ENCODE data around the gene EFCAB13.

EFCAB13 gene

GRCh38 chr17:47275245-47275984, 48.3 kb upstream of the EFCAB13 start:
- H3K4me1 ChIP-seq (ENCODE audit: low read length): peaks cover 28% of the 10 kb centered on the region
- H3K27me3 ChIP-seq (replicated peaks; ENCODE audit: insufficient read depth, low read length): no peaks in the 10 kb centered on the region
- H3K4me2 ChIP-seq (ENCODE audit: low read depth, low read length): no peak overlapping the region
- no peak for DNase-seq
- H3F3A ChIP-seq (ENCODE audit: insufficient read depth, low read length): peaks cover 13% of the 10 kb centered on the region
- H4K20me1 ChIP-seq (ENCODE audit: insufficient read depth, low read length): no peaks in the 10 kb centered on the region
- no peak overlapping the region for H3K4me3 ChIP-seq (ENCODE audit: low read length)
- H3K9me3 ChIP-seq (replicated peaks; ENCODE audit: insufficient read depth, low read length): no peaks in the 10 kb centered on the region
- H2AFZ ChIP-seq (ENCODE audit: low read length): no peak overlapping the region
- no peak overlapping the region for H3K27ac ChIP-seq (ENCODE audit: low read length)
- no peak for TF ChIP-seq CTCF (IDR thresholded peaks at IDR 0.05; ENCODE audit: low read length)
- no peak for TF ChIP-seq EZH2phosphoT487 (IDR thresholded peaks at IDR 0.05; ENCODE audit: low read length)
- H3K9me2 ChIP-seq (replicated peaks; ENCODE audit: insufficient read depth, low read length): no peaks in the 10 kb centered on the region
- no peaks in the 10 kb centered on the region for H3K36me3 ChIP-seq (replicated peaks; ENCODE audit: insufficient read depth, low read length)
- no peaks in the 10 kb centered on the region for H3K79me2 ChIP-seq (ENCODE audit: low read length)
- no peak overlapping the region for H3K9ac ChIP-seq (ENCODE audit: low read length)

GRCh38 chr17:47276444-47276843, 47.3 kb upstream of the EFCAB13 start:
- Histone ChIP-seq H3K9me2 (replicated peaks; ENCODE audit: insufficient read depth, low read length) (no peaks in the 10 kb centered on the region), H3K36me3 (replicated peaks; ENCODE audit: insufficient read depth, low read length) (no peaks in the 10 kb centered on the region), H2AFZ (ENCODE audit: low read length) (no peak overlapping the region), H3K4me2 (ENCODE audit: low read depth, low read length) (no peak overlapping the region), H4K20me1 (ENCODE audit: insufficient read depth, low read length) (no peaks in the 10 kb centered on the region), H3K27ac (ENCODE audit: low read length) (no peak overlapping the region), H3K79me2 (ENCODE audit: low read length) (no peaks in the 10 kb centered on the region), H3K4me1 (ENCODE audit: low read length) (peaks cover 28% of the 10 kb centered on the region), H3K4me3 (ENCODE audit: low read length) (no peak overlapping the region), H3K9me3 (replicated peaks; ENCODE audit: insufficient read depth, low read length) (no peaks in the 10 kb centered on the region), H3K9ac (ENCODE audit: low read length) (no peak overlapping the region), H3K27me3 (replicated peaks; ENCODE audit: insufficient read depth, low read length) (no peaks in the 10 kb centered on the region), H3F3A (ENCODE audit: insufficient read depth, low read length) (peaks cover 13% of the 10 kb centered on the region)
- TF ChIP-seq EZH2 (optimal IDR thresholded peaks at IDR 0.05; ENCODE audit: low read depth, low read length) (no peak), CTCF (IDR thresholded peaks at IDR 0.05; ENCODE audit: low read length) (no peak), EZH2phosphoT487 (IDR thresholded peaks at IDR 0.05; ENCODE audit: low read length) (no peak)
- DNase-seq: no peak

- Histone ChIP-seq H3K4me3 (ENCODE audit: low read length) (no peak overlapping the region), H3K4me1 (ENCODE audit: low read length) (peaks cover 28% of the 10 kb centered on the region), H3K27ac (ENCODE audit: low read length) (no peak overlapping the region), H3K27me3 (replicated peaks; ENCODE audit: insufficient read depth, low read length) (no peaks in the 10 kb centered on the region), H3K9me2 (replicated peaks; ENCODE audit: insufficient read depth, low read length) (no peaks in the 10 kb centered on the region), H3K36me3 (replicated peaks; ENCODE audit: insufficient read depth, low read length) (no peaks in the 10 kb centered on the region), H3K9ac (ENCODE audit: low read length) (no peak overlapping the region), H3F3A (ENCODE audit: insufficient read depth, low read length) (peaks cover 13% of the 10 kb centered on the region), H3K79me2 (ENCODE audit: low read length) (no peaks in the 10 kb centered on the region), H3K9me3 (replicated peaks; ENCODE audit: insufficient read depth, low read length) (no peaks in the 10 kb centered on the region), H2AFZ (ENCODE audit: low read length) (no peak overlapping the region), H3K4me2 (ENCODE audit: low read depth, low read length) (no peak overlapping the region), H4K20me1 (ENCODE audit: insufficient read depth, low read length) (no peaks in the 10 kb centered on the region)
- no peak for DNase-seq
- TF ChIP-seq CTCF (IDR thresholded peaks at IDR 0.05; ENCODE audit: low read length) (no peak), EZH2 (optimal IDR thresholded peaks at IDR 0.05; ENCODE audit: low read depth, low read length) (no peak), EZH2phosphoT487 (IDR thresholded peaks at IDR 0.05; ENCODE audit: low read length) (no peak)
Observed at GRCh38 chr17:47276868-47277267, 46.9 kb upstream of the EFCAB13 start.

Measured in MM.1S (cell line).